Thoracic aorta (tissue), 2 donors: ENCODE results near the gene KRTAP9-8. TPM values are rescaled to one million over a fixed set of nuclear protein-coding genes. Genes with fewer than 3 reads are reported as not detected.
"Not testable (repeated sequence)": the region's sequence is repeated elsewhere in the genome, so short reads cannot be mapped to it uniquely, and the experiment has no call there.

Experiments
- ATAC-seq: fragments of 150-250 bp; one replicate; pipeline ENCODE4 v1.8.0; 2017; ENCODE audit warnings: low read depth; ENCODE audit not compliant: insufficient number of reproducible peaks, low FRiP score
- DNase-seq: peaks from one replicate; pipeline ENCODE4 v3.0.0-alpha.2; 2020; ENCODE audit warnings: low spot score
- H3K27ac ChIP-seq, 2 donors: fragments of 200-600 bp; sonication (generic); 1 replicate in 1 of 2; 2 replicates in 1 of 2; pipeline ENCODE4 v1.5.1; 2016; ENCODE audit warnings: mild to moderate bottlenecking in 2 of 2, moderate library complexity in 2 of 2
- H3K27me3 ChIP-seq: fragments of 200-600 bp; sonication (generic); replicated peaks from 2 replicates; pipeline ENCODE4 v1.6.0; 2016; ENCODE audit warnings: mild to moderate bottlenecking; ENCODE audit not compliant: insufficient read depth
- H3K36me3 ChIP-seq: fragments of 200-600 bp; sonication (generic); one replicate; pipeline ENCODE4 v1.5.1; 2016
- H3K4me1 ChIP-seq, 2 donors: fragments of 200-600 bp; sonication (generic); 1 replicate in 1 of 2; 2 replicates in 1 of 2; pipeline versions ENCODE4 v1.5.1 to v1.6.0; 2016; ENCODE audit warnings: low read depth in 2 of 2, mild to moderate bottlenecking in 1 of 2; ENCODE audit not compliant: control insufficient read depth in 1 of 2
- H3K4me3 ChIP-seq: fragments of 200-600 bp; sonication (generic); 2 replicates; pipeline ENCODE4 v1.5.1; 2016; ENCODE audit warnings: mild to moderate bottlenecking
- H3K9me3 ChIP-seq: fragments of 200-600 bp; sonication (generic); 2 replicates; pipeline ENCODE4 v1.5.1; 2016
- total RNA-seq, 2 donors: library from RNA; depleted of rRNA; stranded (reverse); fragments of >200 nt; gene quantifications; one replicate each; pipeline versions ENCODE4 v1.1.0 to v1.2.3, GENCODE V29; 2016
- TF ChIP-seq, protein P1 (sequence below): fragments of 200-600 bp; sonication (generic); IDR thresholded peaks from one replicate; pipeline ENCODE4 v1.5.1; 2019; ENCODE audit warnings: antibody characterized with exemption

KRTAP9-8 gene, protein sequence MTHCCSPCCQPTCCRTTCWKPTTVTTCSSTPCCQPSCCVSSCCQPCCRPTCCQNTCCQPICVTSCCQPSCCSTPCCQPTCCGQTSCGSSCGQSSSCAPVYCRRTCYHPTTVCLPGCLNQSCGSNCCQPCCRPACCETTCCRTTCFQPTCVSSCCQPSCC
- not detected for total RNA-seq

DNA sequence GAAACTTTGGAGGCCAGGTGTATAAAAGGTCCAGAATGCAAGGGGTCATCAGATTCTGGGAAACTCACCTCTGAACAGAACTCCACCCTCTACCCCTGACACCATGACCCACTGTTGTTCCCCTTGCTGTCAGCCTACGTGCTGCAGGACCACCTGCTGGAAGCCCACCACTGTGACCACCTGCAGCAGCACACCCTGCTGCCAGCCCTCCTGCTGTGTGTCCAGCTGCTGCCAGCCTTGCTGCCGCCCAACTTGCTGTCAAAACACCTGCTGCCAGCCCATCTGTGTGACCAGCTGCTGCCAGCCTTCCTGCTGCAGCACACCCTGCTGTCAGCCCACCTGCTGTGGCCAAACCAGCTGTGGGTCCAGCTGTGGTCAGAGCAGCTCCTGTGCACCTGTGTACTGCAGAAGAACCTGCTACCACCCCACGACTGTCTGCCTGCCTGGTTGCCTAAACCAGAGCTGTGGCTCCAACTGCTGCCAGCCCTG, at the start of gene KRTAP9-8:
KRTAP9-8 (plus strand) TSS at position 51 of the 489 bp plus-strand sequence; CDS start at position 104, 53 bp downstream.
- H3K36me3 ChIP-seq, H3K27ac ChIP-seq, DNase-seq, H3K9me3 ChIP-seq, ATAC-seq, H3K4me3 ChIP-seq, H3K27me3 ChIP-seq, H3K4me1 ChIP-seq: not testable (repeated sequence)

DNA sequence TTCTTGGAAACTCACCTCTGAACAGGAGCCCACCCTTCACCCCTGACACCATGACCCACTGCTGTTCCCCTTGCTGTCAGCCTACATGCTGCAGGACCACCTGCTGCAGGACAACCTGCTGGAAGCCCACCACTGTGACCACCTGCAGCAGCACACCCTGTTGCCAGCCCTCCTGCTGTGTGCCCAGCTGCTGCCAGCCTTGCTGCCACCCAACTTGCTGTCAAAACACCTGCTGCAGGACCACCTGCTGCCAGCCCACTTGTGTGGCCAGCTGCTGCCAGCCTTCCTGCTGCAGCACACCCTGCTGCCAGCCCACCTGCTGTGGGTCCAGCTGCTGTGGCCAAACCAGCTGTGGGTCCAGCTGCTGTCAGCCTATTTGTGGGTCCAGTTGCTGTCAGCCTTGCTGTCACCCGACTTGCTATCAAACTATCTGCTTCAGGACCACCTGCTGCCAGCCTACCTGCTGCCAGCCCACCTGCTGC, 47.9 kb upstream of the KRTAP9-8 start, which contains the start of gene KRTAP9-1:
KRTAP9-1 (plus strand) TSS at position 51 of the 482 bp plus-strand sequence; CDS start at position 51, 0 bp downstream.
- DNase-seq, ATAC-seq, H3K4me1 ChIP-seq, H3K9me3 ChIP-seq, H3K36me3 ChIP-seq, H3K27me3 ChIP-seq, H3K4me3 ChIP-seq, H3K27ac ChIP-seq: not testable (repeated sequence)

DNA sequence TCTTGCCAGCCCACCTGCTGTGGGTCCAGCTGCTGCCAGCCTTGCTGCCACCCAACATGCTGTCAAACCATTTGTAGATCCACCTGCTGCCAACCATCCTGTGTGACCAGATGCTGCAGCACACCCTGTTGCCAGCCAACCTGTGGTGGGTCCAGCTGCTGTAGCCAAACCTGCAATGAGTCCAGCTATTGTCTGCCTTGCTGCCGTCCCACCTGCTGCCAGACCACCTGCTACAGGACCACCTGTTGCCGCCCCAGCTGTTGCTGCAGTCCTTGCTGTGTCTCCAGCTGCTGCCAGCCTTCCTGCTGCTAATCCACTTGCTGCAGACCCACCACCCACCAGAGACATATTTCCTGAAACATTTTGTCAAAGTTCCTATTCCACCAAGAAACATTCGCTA, 47.5 kb upstream of the KRTAP9-8 start:
- ATAC-seq, result no peak
- Histone ChIP-seq H3K4me1 (no peaks in the 10 kb centered on the region), H3K9me3 (no peaks in the 10 kb centered on the region), H3K4me3 (no peak overlapping the region), H3K27me3 (no peaks in the 10 kb centered on the region), H3K36me3 (no peaks in the 10 kb centered on the region), H3K27ac (no peak overlapping the region)
- DNase-seq, result no peak
- TF ChIP-seq, protein P1, sequence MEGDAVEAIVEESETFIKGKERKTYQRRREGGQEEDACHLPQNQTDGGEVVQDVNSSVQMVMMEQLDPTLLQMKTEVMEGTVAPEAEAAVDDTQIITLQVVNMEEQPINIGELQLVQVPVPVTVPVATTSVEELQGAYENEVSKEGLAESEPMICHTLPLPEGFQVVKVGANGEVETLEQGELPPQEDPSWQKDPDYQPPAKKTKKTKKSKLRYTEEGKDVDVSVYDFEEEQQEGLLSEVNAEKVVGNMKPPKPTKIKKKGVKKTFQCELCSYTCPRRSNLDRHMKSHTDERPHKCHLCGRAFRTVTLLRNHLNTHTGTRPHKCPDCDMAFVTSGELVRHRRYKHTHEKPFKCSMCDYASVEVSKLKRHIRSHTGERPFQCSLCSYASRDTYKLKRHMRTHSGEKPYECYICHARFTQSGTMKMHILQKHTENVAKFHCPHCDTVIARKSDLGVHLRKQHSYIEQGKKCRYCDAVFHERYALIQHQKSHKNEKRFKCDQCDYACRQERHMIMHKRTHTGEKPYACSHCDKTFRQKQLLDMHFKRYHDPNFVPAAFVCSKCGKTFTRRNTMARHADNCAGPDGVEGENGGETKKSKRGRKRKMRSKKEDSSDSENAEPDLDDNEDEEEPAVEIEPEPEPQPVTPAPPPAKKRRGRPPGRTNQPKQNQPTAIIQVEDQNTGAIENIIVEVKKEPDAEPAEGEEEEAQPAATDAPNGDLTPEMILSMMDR, result no peak

DNA sequence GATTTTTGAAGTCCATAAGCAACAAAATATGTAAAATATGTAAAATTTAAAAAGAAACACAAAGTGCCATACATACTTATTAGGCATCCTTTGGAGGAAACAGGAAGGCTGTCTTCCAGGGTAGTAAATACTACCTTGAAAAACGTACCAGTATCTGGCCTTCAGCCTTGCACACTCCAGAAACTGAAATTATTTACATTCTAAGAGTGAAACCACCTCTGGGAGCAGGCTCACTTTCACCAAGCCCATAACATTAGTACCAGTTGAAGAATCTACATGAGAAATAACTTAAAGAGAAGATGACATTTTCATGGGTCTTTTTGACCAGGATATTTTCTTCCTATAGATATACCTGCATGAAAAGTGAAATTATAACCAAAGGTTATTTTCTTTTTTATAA, 41.7 kb upstream of the KRTAP9-8 start:
- Histone ChIP-seq H3K36me3 (no peaks in the 10 kb centered on the region), H3K4me3 (no peak overlapping the region), H3K9me3 (no peaks in the 10 kb centered on the region), H3K27me3 (no peaks in the 10 kb centered on the region), H3K27ac (no peak overlapping the region), H3K4me1 (no peaks in the 10 kb centered on the region)
- ATAC-seq (no peak), DNase-seq (no peak)
- TF ChIP-seq, protein P1, result no peak

DNA sequence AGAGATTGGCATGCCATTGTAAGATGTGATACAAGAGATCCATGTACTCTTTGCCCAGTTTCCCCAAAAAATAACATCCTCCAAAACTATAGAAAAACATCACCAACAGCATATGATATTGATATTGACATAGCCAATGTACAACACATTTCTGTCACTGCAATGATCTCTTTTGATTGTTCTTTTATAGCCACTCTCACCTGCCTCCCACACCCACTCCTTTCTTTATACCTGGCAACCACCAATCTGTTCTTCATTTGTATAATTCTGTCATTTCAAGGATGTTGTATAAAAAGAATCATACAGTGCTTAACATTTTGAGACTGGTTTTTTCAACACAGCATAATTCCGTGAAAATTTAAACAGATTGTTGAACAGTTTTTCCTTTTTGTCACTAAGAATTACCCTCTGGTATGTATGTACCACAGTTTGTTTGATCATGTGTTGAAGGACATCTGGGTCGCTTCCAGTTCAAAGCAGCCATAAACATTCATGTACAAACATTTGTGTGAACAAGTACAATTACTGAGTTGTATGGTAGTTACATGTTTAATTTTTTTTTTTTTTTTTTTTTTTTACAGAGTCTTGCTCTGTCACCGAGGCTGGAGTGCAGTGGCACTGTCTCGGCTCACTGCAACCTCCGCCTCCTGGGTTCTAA, 38.2 kb upstream of the KRTAP9-8 start:
- no peak for ATAC-seq
- H3K27me3 ChIP-seq, result no peaks in the 10 kb centered on the region

More for the DNA sequence above, 38.2 kb upstream of the KRTAP9-8 start:
- DNase-seq, result no peak
- Histone ChIP-seq H3K4me3 (no peak overlapping the region), H3K27ac (no peak overlapping the region), H3K36me3 (no peaks in the 10 kb centered on the region), H3K4me1 (no peaks in the 10 kb centered on the region), H3K9me3 (no peaks in the 10 kb centered on the region)
- TF ChIP-seq, protein P1, result no peak
